ENCODE data around the gene PRTN3. TPM values are rescaled to one million over a fixed set of nuclear protein-coding genes. Genes with fewer than 3 reads are reported as not detected.

Gene PRTN3
- polyA plus RNA-seq, 1 of the 3 experiments (the other 2 are of a cell fraction): not detected

DNA sequence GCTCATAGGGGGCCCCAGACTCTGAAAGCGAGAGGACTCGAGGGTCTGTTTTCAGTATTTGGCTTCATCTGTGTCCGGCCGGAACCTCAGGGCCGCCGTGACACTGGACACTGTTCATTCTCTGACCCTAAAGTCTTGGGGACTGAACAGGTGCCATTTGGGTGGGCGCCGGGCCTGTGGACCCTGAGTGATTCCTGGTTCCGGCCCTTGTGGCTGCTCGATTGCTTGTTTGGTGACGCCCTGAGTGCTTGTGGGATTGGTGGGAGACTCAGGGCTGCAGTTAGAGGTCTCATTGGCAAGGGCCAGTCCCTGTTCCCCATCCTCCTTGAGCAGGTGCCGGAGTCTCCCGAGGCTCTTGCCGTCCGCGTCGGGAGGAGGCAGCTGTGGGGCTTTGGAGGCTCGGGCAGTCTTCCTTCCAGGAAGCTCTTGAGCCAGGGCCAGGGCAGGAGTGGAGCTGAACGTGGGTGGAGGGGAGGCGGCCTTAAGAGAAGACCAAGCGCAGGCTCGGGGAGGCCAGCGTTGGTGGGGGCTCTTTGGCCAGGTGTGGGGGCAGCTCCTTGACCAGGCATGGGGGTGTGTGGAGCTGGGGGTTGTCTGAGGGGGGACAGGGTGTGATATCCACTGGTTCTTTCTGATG, 38.8 kb upstream of the PRTN3 start:
- Histone ChIP-seq H3K4me1 (ENCODE audit: control insufficient read depth in 1 of 2, insufficient read depth in 2 of 2, low read depth in 1 of 2, low read length in 1 of 2) (peaks cover 29 to 41% of the 10 kb centered on the region in 2 experiments; a peak in 3 of 4 replicates), H3K4me2 (peak overlapping the region; percentile 29; the same call in 1 of the 2 replicates), H3K9me2 (no peaks in the 10 kb centered on the region), H3F3A (replicated peaks; ENCODE audit: insufficient read depth) (no peaks in the 10 kb centered on the region), H3K79me2 (ENCODE audit: insufficient read depth) (peaks cover 91% of the 10 kb centered on the region), H3K27me3 (ENCODE audit: insufficient read depth) (no peaks in the 10 kb centered on the region), H4K20me1 (ENCODE audit: insufficient read depth) (peaks cover 91% of the 10 kb centered on the region), H3K4me3 (ENCODE audit: low read depth in 2 of 2, low read length in 1 of 2) (no peak overlapping the region), H2AFZ (ENCODE audit: low read depth) (no peak overlapping the region), H3K27ac (ENCODE audit: low read depth in 2 of 2, low read length in 1 of 2) (peak overlapping the region in 1 of 2 experiments; percentile 87; a peak in 2 of 4 replicates), H3K9ac (no peak overlapping the region), H3K9me3 (no peaks in the 10 kb centered on the region), H3K36me3 (replicated peaks in 1 of 2; ENCODE audit: control insufficient read depth in 1 of 2, insufficient read depth in 2 of 2, low read length in 1 of 2) (peaks cover 28 to 55% of the 10 kb centered on the region in 2 experiments)
- CTCF ChIA-PET: interaction anchor here (0.9 to 1.5 kb wide), 3 partner anchors 29 to 119 kb away, joined by 3 to 5 read pairs (median 3); no protein-coding TSS in a partner anchor
- no peak for DNase-seq
- POLR2A ChIA-PET: interaction anchor here (1.2 kb wide), 1 partner anchor 14 kb away, joined by 4 read pairs; no protein-coding TSS in a partner anchor
- TF ChIP-seq, protein P1, sequence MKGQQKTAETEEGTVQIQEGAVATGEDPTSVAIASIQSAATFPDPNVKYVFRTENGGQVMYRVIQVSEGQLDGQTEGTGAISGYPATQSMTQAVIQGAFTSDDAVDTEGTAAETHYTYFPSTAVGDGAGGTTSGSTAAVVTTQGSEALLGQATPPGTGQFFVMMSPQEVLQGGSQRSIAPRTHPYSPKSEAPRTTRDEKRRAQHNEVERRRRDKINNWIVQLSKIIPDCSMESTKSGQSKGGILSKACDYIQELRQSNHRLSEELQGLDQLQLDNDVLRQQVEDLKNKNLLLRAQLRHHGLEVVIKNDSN (IDR thresholded peaks at IDR 0.05; ENCODE audit: borderline replicate concordance, low read depth): no peak
- TF ChIP-seq SMC3 (IDR thresholded peaks at IDR 0.05; ENCODE audit: low read depth, low read length) (no peak), FOSL2 (IDR thresholded peaks at IDR 0.05; ENCODE audit: borderline replicate concordance, low read depth) (no peak), RXRA (IDR thresholded peaks at IDR 0.05; ENCODE audit: borderline replicate concordance, low read depth) (no peak), TEAD4 (IDR thresholded peaks at IDR 0.05; ENCODE audit: borderline replicate concordance, insufficient read depth) (no peak), JUND (IDR thresholded peaks at IDR 0.05) (no peak), EZH2phosphoT487 (IDR thresholded peaks at IDR 0.05; ENCODE audit: borderline replicate concordance, low read depth) (no peak), RAD21 (IDR thresholded peaks at IDR 0.05; ENCODE audit: low read length) (no peak), FOXM1 (IDR thresholded peaks at IDR 0.05; ENCODE audit: low read depth) (no peak), MEF2A (IDR thresholded peaks at IDR 0.05; ENCODE audit: borderline replicate concordance, low read depth) (no peak), TAF1 (IDR thresholded peaks at IDR 0.05; ENCODE audit: borderline replicate concordance, low read depth, low read length) (no peak), GATA2 (CRISPR knock-in tag; IDR thresholded peaks at IDR 0.05) (no peak), NFIC (IDR thresholded peaks at IDR 0.05; ENCODE audit: borderline replicate concordance) (no peak), ELF1 (IDR thresholded peaks at IDR 0.05) (no peak), EP300 (IDR thresholded peaks at IDR 0.05; ENCODE audit: borderline replicate concordance in 1 of 2, low read depth in 1 of 2, low read length in 1 of 2) (no peak), SIN3A (IDR thresholded peaks at IDR 0.05; ENCODE audit: borderline replicate concordance, low read depth, low read length) (no peak)
- TF ChIP-seq, protein P2, sequence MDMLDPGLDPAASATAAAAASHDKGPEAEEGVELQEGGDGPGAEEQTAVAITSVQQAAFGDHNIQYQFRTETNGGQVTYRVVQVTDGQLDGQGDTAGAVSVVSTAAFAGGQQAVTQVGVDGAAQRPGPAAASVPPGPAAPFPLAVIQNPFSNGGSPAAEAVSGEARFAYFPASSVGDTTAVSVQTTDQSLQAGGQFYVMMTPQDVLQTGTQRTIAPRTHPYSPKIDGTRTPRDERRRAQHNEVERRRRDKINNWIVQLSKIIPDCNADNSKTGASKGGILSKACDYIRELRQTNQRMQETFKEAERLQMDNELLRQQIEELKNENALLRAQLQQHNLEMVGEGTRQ (IDR thresholded peaks at IDR 0.05; ENCODE audit: borderline replicate concordance, low read depth, low read length): no peak
- TF ChIP-seq, protein P3, sequence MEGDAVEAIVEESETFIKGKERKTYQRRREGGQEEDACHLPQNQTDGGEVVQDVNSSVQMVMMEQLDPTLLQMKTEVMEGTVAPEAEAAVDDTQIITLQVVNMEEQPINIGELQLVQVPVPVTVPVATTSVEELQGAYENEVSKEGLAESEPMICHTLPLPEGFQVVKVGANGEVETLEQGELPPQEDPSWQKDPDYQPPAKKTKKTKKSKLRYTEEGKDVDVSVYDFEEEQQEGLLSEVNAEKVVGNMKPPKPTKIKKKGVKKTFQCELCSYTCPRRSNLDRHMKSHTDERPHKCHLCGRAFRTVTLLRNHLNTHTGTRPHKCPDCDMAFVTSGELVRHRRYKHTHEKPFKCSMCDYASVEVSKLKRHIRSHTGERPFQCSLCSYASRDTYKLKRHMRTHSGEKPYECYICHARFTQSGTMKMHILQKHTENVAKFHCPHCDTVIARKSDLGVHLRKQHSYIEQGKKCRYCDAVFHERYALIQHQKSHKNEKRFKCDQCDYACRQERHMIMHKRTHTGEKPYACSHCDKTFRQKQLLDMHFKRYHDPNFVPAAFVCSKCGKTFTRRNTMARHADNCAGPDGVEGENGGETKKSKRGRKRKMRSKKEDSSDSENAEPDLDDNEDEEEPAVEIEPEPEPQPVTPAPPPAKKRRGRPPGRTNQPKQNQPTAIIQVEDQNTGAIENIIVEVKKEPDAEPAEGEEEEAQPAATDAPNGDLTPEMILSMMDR (IDR thresholded peaks at IDR 0.05): no peak
- TF ChIP-seq, protein P4, sequence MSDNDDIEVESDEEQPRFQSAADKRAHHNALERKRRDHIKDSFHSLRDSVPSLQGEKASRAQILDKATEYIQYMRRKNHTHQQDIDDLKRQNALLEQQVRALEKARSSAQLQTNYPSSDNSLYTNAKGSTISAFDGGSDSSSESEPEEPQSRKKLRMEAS (IDR thresholded peaks at IDR 0.05; ENCODE audit: low read depth): no peak
- WGBS (ENCODE audit: low lambda C conversion rate): 84% methylated on average over 17 of the region's 23 CpGs

Data from SK-N-SH (cell line).